Right lobe of liver (tissue), 6 donors: ENCODE data around the gene FAM25G. TPM values are rescaled to one million over a fixed set of nuclear protein-coding genes. Genes with fewer than 3 reads are reported as not detected.

Experiments
- ATAC-seq, 4 donors: fragments of 200-7000 bp; cut with Tn5 transposase; one replicate each; pipeline ENCODE4 v1.9.1; 2020; ENCODE audit warnings: mild to moderate bottlenecking in 4 of 4, moderate library complexity in 4 of 4
- DNase-seq, 3 donors: peaks; one replicate each; pipeline ENCODE4 v3.0.0-alpha.2; 2020
- H3K27ac ChIP-seq, 3 donors: fragments of 200-600 bp; one replicate each; pipeline ENCODE4 v1.8.0; 2022
- H3K27me3 ChIP-seq, 2 donors: fragments of 200-600 bp; one replicate each; pipeline ENCODE4 v1.8.0; 2022
- H3K36me3 ChIP-seq, 4 donors: fragments of 200-600 bp; sonication (generic) in 1 of 4; one replicate each; pipeline versions ENCODE4 v1.5.1 to v1.8.0; 2017 to 2022; ENCODE audit warnings: control low read depth in 1 of 4
- H3K4me1 ChIP-seq, 4 donors: fragments of 200-600 bp; sonication (generic) in 1 of 4; one replicate each; pipeline versions ENCODE4 v1.5.1 to v1.8.0; 2017 to 2022; ENCODE audit warnings: control low read depth in 1 of 4
- H3K4me3 ChIP-seq, 3 donors: fragments of 200-600 bp; one replicate each; pipeline ENCODE4 v1.8.0; 2022
- H3K9me3 ChIP-seq, 4 donors: fragments of 200-600 bp; sonication (generic) in 1 of 4; one replicate each; pipeline versions ENCODE4 v1.5.1 to v1.8.0; 2017 to 2022; ENCODE audit warnings: control low read depth in 1 of 4
- POLR2A ChIP-seq: fragments of 450-650 bp; IDR thresholded peaks from one replicate; pipeline ENCODE4 v1.6.1; 2017; ENCODE audit warnings: antibody characterized with exemption, mild to moderate bottlenecking
- WGBS: methylation state at CpG from one replicate; pipeline ENCODE4 v1.1.6; 2018; ENCODE audit warnings: low coverage, low lambda C conversion rate; ENCODE audit not compliant: insufficient coverage; ENCODE audit errors: missing lambda C conversion rate; 5-methylcytosine and 5-hydroxymethylcytosine counted together
- intact Hi-C, 2 donors: fragments of 100-400 bp; cut with DNase I; formaldehyde crosslinking; loops; one replicate each; pipeline versions ENCODE4 v1.11.2 to v1.14.1; 2022
- total RNA-seq, 6 experiments: library from RNA; depleted of rRNA in 2 of 6; stranded (reverse); fragments of >200 nt in 2 of 6; fragmentation: NEBNext Ultra II Directional in 3 of 6; extraction: Animal tissue kit (Norgen Biotek cat#: 25700) in 3 of 6; gene quantifications; one replicate each; pipeline versions ENCODE4 v1.1.0 to v1.2.4, GENCODE V29; 2016 to 2023
- TF ChIP-seq, protein P1 (sequence below), 4 donors: fragments of 200-600 bp in 3 of 4; fragments of 450-650 bp in 1 of 4; IDR thresholded peaks; one replicate each; pipeline versions ENCODE4 v1.5.1 to v1.8.0; 2016 to 2022; ENCODE audit warnings: antibody characterized with exemption in 4 of 4, mild to moderate bottlenecking in 2 of 4
- donor health status: DM: no; HTN: yes; CAD: no.
- donor health status: DM: no; HTN: no; CAD: no.
- donor health status: DM: no; HTN: no; CAD: no.
- donor health status: DM: no; HTN: yes; CAD: no.
- donor health status: DM: no; HTN: yes; CAD: no.

The FAM25G gene
- total RNA-seq, 6 experiments from 2014 or later = not detected

DNA sequence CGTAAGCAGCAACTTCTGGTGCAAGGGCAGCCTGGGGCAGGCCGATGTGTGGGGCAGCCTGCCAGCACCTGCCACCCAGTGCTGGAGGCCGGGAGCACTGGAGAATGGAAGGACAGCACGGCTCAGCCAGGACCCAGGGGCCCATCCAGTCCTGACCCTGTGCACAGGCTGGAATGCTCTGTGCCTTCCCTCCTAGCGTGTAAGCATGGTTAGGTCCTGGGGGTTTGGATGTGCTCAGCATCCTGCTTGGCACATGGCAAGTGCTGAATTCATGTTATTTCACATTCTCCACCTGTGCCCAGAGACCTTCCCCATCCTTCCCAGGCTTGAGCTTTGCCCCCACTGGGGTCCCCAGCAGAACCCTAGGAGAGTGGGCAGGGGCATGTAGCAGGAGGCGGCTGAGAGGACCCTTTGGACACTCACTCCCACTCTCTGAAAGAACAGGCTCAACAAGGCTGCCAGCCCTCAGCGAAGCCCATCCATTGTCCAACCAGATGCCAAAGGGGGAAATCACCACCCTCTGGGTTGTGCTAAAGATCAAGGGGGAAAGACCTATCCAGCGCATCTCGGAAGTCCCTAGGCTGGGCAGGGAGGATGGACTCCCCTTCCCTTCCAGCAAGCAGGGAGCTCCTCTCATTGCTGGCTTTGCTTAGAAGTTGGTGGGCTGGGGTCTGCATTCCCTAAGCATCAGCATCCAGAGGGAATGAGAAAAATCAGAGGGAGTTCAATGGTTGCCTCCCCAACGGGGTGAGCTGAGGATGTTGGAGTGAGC lies 37.3 kb downstream of the FAM25G start:
- intact Hi-C loops = no loop called here
- Histone ChIP-seq H3K4me1 (no peaks in the 10 kb centered on the region), H3K36me3 (no peaks in the 10 kb centered on the region), H3K9me3 (no peaks in the 10 kb centered on the region), H3K27me3 (no peaks in the 10 kb centered on the region), H3K27ac (no peak overlapping the region), H3K4me3 (no peak overlapping the region)
- 59% methylated on average over 4 of the region's 10 CpGs for WGBS
- no peak for ATAC-seq
- no peak for TF ChIP-seq POLR2A
- TF ChIP-seq, protein P1, sequence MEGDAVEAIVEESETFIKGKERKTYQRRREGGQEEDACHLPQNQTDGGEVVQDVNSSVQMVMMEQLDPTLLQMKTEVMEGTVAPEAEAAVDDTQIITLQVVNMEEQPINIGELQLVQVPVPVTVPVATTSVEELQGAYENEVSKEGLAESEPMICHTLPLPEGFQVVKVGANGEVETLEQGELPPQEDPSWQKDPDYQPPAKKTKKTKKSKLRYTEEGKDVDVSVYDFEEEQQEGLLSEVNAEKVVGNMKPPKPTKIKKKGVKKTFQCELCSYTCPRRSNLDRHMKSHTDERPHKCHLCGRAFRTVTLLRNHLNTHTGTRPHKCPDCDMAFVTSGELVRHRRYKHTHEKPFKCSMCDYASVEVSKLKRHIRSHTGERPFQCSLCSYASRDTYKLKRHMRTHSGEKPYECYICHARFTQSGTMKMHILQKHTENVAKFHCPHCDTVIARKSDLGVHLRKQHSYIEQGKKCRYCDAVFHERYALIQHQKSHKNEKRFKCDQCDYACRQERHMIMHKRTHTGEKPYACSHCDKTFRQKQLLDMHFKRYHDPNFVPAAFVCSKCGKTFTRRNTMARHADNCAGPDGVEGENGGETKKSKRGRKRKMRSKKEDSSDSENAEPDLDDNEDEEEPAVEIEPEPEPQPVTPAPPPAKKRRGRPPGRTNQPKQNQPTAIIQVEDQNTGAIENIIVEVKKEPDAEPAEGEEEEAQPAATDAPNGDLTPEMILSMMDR (IDR thresholded peaks at IDR 0.05) = no peak
- DNase-seq = no peak

DNA sequence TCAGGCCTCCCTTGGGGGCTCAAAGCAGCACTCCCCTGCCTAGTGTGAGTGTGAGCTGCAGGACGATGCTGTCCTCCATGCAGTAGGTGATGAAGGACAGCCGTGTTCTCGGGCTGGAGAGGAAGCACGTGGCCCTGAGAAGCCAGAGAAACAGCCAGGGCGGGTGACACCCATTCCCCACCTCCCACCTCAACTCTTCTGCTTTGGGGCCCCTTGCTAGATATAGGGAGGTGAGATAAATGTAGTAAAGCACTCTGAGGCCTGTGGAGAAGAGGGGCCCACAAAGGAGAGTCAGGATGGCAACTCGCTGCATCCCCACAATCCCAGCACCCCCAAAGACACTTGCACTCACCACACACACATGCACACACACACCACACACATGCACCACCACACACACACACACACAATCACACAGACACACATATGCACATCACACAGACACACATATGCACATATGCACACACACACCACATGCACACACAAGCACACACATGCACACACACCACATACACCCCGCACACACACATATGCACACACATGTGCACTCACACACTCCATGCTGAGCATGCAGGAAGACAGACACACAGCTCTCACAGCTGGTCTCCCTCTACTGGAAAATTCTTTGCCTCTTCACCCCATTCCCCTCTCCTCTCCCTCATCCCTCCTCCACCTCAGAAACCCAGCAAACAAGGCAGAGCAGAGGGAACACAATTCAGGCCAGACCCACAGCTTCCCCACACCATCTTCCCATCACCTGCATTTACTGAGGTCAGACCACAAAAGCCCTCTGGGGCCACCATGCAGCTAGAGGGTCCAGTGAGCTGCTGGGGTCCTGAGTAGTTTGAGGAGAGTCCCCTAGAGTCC lies 38.1 kb downstream of the FAM25G start:
- Histone ChIP-seq H3K4me3 (no peak overlapping the region), H3K27ac (no peak overlapping the region), H3K36me3 (no peaks in the 10 kb centered on the region), H3K4me1 (no peaks in the 10 kb centered on the region), H3K27me3 (no peaks in the 10 kb centered on the region), H3K9me3 (no peaks in the 10 kb centered on the region)
- ATAC-seq (no peak), DNase-seq (no peak)
- WGBS = 35% methylated on average over 2 of the region's 7 CpGs
- intact Hi-C loops = no loop called here
- TF ChIP-seq, protein P1 (IDR thresholded peaks at IDR 0.05) = no peak

DNA sequence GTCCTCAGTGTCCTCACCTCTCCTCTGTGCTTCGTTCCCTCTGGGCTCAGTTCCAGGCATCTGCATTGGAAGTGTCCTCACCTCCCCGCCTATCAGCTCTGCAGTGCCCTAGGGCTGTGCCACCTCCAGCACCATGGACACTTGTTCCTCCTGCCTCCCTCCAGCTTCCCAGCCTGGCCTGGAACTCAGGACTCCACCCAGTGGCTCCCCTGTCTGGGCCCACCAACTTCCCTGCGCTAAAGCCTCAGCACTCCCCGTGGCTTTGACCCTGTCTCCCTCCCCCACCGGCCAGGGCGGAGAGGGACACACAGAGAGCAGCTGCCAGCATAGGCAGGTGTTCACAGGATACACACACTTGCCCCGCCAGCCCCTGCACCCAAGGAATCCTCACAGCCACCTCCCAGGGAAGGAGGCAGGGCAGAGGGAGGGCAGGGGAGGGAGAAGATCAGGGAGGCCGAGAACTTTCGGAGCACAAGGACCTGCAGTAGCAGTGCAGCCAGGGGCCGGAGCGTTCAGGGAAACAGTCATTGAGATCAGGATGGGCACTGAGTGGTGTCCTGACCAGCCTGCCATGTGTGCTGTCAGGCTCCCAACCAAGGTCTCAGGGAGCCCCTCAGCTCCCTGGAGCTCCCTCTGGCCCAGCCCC lies 38.9 kb downstream of the FAM25G start:
- TF ChIP-seq POLR2A = no peak
- TF ChIP-seq, protein P1 (IDR thresholded peaks at IDR 0.05) = no peak
- Histone ChIP-seq H3K4me1 (no peaks in the 10 kb centered on the region), H3K27ac (no peak overlapping the region), H3K4me3 (no peak overlapping the region), H3K36me3 (no peaks in the 10 kb centered on the region), H3K9me3 (no peaks in the 10 kb centered on the region), H3K27me3 (no peaks in the 10 kb centered on the region)
- WGBS = 51% methylated on average over 5 of the region's 11 CpGs
- intact Hi-C loops = no loop called here
- no peak for DNase-seq
- no peak for ATAC-seq

DNA sequence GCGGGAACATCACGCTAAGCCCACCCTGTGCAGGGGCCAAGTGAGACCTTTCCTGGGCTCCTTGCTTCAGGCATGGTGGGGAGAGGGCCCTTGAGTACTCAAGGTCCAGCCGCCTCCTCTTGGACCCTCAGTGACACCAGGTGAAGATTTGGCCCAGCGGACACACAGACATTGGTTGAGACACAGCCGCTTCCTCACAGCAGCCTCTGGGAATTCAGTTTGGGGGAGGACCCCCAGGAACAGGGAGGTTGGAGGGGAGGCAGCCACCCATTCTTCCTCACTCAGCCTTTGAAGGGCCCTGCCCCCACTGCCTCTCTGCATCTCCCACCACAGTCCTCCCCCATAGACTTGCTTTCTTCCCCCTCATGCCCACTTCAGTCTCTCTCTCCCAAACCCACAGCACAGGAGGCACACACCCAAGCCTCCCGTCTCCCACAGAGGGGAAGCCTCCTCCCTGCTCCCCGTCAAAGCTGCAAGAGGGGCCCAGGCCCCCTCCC lies 39.5 kb downstream of the FAM25G start:
- H3K27me3 ChIP-seq = no peaks in the 10 kb centered on the region
- 57% methylated on average over 1 of the region's 7 CpGs for WGBS
- no peak overlapping the region for H3K27ac ChIP-seq
- H3K4me1 ChIP-seq = no peaks in the 10 kb centered on the region
- DNase-seq (no peak), ATAC-seq (no peak)
- no peaks in the 10 kb centered on the region for H3K36me3 ChIP-seq
- intact Hi-C loops = no loop called here
- TF ChIP-seq, protein P1 (IDR thresholded peaks at IDR 0.05) = no peak
- TF ChIP-seq POLR2A = no peak
- no peaks in the 10 kb centered on the region for H3K9me3 ChIP-seq
- no peak overlapping the region for H3K4me3 ChIP-seq
